ENCODE results near the gene ZHX3.

GRCh38 chr20:41242352-41242751, 75.2 kb downstream of the ZHX3 start:
- no peak for TF ChIP-seq POLR2A (IDR thresholded peaks at IDR 0.05)
- TF ChIP-seq, protein P1, sequence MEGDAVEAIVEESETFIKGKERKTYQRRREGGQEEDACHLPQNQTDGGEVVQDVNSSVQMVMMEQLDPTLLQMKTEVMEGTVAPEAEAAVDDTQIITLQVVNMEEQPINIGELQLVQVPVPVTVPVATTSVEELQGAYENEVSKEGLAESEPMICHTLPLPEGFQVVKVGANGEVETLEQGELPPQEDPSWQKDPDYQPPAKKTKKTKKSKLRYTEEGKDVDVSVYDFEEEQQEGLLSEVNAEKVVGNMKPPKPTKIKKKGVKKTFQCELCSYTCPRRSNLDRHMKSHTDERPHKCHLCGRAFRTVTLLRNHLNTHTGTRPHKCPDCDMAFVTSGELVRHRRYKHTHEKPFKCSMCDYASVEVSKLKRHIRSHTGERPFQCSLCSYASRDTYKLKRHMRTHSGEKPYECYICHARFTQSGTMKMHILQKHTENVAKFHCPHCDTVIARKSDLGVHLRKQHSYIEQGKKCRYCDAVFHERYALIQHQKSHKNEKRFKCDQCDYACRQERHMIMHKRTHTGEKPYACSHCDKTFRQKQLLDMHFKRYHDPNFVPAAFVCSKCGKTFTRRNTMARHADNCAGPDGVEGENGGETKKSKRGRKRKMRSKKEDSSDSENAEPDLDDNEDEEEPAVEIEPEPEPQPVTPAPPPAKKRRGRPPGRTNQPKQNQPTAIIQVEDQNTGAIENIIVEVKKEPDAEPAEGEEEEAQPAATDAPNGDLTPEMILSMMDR (IDR thresholded peaks at IDR 0.05), result no peak
